Epithelial cell of esophagus (primary cell): ENCODE results near the gene DERL2.

Experiments used
- DNase-seq: peaks from one replicate; pipeline ENCODE4 v3.0.0; 2010; ENCODE audit warnings: low read depth
- H3K4me3 ChIP-seq: 2 replicates; pipeline ENCODE4 v1.5.1; 2011; ENCODE audit warnings: mild to moderate bottlenecking, low read length, control low read depth
- CTCF ChIP-seq: IDR thresholded peaks from 2 replicates; pipeline ENCODE4 v1.5.1; 2011; ENCODE audit warnings: low read depth, mild to moderate bottlenecking, low read length, control low read depth, inconsistent platforms; ENCODE audit not compliant: insufficient read depth; ENCODE audit errors: missing control alignments

The DERL2 gene

GRCh38 chr17:5485270-5486205, at the start of gene DERL2:
DERL2 (minus strand) TSS chr17:5486178; CDS start chr17:5486161, 17 bp downstream.
- peak within 1 kb of the TSS; percentile 99 for H3K4me3 ChIP-seq
- no peak for TF ChIP-seq CTCF
- peak; percentile 20 for DNase-seq

GRCh38 chr17:5535436-5535835, 49.5 kb upstream of the DERL2 start:
- TF ChIP-seq CTCF: no peak
- DNase-seq: no peak
- H3K4me3 ChIP-seq: no peak overlapping the region

- DNase-seq: no peak
Measured at GRCh38 chr17:5533486-5534315, 47.7 kb upstream of the DERL2 start.

GRCh38 chr17:5532581-5532980, 46.6 kb upstream of the DERL2 start:
- no peak for DNase-seq
- no peak overlapping the region for H3K4me3 ChIP-seq
- TF ChIP-seq CTCF: no peak

More at GRCh38 chr17:5533486-5534315, 47.7 kb upstream of the DERL2 start:
- TF ChIP-seq CTCF: no peak
- H3K4me3 ChIP-seq: no peak overlapping the region

GRCh38 chr17:5531085-5531418, 45.1 kb upstream of the DERL2 start:
- no peak overlapping the region for H3K4me3 ChIP-seq
- TF ChIP-seq CTCF: no peak
- no peak for DNase-seq

- no peak for TF ChIP-seq CTCF
- no peak for DNase-seq
- no peak overlapping the region for H3K4me3 ChIP-seq
Measured at GRCh38 chr17:5530265-5531084, 44.5 kb upstream of the DERL2 start.
